HG02759 (cell line): ENCODE data around the gene U2AF1L4.

Experiments used
- ATAC-seq: cut with Tn5 transposase; IDR thresholded peaks from one replicate; pipeline ENCODE4 v1.9.1; 2021; ENCODE audit warnings: mild to moderate bottlenecking, moderate library complexity; ENCODE audit not compliant: unreplicated experiment

U2AF1L4 gene

DNA sequence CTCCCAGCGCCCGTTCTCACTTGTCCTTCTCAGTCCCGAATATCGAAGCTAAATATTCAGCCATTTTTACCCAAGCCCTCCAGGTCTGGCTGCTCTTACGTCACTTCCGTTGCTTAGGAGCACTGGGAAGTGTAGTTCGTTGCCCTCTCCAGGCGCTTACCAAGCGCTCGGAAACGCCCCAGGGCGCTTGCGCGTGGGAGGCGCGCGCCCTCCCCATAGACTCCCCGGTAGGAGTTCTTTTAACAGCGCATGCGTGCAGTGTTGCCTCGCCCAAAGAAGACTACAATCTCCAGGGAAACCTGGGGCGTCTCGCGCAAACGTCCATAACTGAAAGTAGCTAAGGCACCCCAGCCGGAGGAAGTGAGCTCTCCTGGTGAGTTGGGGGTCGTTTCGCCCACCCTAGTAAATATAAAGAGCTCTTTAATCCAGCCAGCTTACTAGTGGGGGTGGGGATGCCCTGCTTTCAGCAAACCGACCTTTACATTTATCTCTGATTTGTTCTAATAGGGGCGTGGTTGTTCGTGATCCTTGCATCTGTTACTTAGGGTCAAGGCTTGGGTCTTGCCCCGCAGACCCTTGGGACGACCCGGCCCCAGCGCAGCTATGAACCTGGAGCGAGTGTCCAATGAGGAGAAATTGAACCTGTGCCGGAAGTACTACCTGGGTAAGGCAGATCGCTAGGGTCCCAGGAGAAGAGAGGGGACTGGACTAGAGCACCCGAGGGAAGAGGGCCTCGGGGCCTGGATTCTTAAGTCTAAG, at the start of gene U2AF1L4, which contains the start of gene PSENEN:
Gene U2AF1L4, minus strand, starts transcription at position 91 of the 759 bp plus-strand sequence. Its CDS starts 27 bp downstream, at position 64.
Gene PSENEN, plus strand, starts transcription at position 324 of the 759 bp plus-strand sequence. Its CDS starts 280 bp downstream, at position 604.
- peak; percentile 47 for ATAC-seq

- no peak for ATAC-seq
Observed at GRCh38 chr19:35793381-35794165, 48.4 kb upstream of the U2AF1L4 start.

DNA sequence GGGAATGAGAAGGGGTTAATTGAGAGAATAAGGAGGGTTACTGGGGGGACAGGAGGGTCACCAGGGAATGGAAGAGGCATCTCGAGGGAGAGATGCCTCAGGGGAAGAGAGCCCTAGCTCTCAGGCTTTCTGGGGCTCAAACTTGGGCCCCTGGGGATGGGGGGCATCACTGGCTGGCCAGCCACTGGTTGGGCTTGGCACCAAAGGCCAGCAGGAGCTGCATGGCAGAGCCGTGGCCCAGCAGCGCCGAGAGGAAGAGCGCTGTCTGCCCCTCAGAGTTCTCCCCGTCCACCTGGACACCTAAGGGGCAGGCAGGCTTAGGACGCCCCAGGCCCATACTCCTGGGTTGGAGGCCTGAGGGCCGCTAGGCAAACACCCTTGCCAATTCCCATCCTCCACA, 47.7 kb upstream of the U2AF1L4 start:
- no peak for ATAC-seq

DNA sequence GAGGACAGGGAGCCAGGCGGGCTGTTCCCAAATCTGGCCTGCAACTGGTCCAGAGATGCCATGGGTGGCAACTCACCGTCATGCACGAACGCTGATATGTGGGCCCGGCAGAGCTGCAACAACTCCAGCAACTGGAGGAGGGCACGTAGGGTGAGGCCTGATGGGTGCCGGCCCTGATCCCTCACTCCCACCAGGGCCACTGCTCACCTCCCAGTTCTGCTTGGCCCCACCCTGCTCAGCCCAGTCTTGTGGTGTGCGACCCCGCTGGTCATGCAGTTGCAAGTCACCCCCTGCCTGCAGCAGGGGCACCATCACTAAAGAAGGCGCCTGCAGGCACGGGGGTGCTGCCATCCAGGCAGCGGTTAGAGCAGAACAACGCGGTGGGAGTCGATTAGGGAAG, 47.1 kb upstream of the U2AF1L4 start:
- ATAC-seq, result no peak

DNA sequence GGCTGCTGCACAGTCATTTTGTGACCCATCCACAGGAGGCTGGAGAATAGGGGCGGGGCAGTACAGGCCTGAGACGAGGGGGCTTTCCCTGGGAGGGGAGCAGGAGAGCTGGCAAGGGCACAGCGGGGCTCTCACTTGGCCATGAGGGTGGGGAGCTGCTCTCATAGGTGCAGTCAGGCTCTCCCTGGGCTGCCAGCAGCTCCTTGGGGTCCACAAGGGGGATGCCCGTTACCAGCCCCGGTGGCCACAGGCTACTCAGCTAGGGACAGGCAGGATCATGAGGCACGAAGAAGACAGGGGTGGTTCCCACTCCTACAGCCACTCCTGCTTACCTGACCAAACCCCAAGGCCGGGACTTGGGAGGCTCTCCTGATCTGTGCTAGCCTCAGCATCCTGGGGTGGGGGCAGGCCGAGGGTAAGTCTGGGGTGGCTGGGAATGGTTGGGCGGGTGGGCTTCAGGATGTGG, 46.6 kb upstream of the U2AF1L4 start:
- ATAC-seq, result no peak

GRCh38 chr19:35790981-35791813, 46.0 kb upstream of the U2AF1L4 start:
- no peak for ATAC-seq

- no peak for ATAC-seq
Observed at GRCh38 chr19:35789978-35790944, 45.0 kb upstream of the U2AF1L4 start.

DNA sequence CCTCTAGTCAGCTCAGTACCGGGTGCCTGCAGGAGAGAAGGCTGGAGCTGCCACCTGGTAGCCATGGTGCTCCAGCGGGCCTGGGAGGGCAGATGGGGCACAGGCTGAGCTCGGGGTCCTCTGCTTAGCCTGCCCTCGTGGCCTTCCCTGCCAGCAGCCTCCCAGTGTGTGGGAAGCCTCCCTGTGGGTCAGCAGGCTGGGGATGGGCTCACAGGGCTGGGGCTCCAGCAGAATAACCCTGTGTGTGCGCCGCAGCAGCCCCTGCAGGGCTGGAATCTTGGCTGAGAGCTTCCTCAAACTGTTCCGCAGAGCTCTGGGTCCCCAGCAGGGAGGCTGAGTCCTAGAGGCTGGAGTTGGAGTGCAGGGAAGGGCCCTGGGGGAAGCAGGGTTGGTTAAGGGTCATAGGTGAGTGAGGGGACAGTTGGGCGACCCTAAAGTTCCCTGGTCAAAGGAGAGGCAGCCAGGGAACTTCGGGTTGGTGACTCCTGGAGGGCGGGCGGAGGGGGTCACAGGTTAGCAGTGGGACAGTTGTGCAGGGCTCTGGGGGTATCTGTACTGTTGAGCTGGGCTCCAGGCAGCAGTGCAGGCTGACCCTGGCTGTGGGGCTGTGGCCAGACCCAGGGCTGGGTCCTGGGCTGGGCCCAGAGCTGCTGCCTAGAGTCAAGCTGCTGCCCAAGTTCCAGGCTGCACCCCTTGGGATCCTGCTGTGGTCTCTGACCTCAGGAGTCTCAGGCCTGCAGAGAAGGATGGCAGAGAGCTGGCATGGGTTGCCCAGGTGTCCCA, 44.2 kb upstream of the U2AF1L4 start:
- ATAC-seq, result no peak

DNA sequence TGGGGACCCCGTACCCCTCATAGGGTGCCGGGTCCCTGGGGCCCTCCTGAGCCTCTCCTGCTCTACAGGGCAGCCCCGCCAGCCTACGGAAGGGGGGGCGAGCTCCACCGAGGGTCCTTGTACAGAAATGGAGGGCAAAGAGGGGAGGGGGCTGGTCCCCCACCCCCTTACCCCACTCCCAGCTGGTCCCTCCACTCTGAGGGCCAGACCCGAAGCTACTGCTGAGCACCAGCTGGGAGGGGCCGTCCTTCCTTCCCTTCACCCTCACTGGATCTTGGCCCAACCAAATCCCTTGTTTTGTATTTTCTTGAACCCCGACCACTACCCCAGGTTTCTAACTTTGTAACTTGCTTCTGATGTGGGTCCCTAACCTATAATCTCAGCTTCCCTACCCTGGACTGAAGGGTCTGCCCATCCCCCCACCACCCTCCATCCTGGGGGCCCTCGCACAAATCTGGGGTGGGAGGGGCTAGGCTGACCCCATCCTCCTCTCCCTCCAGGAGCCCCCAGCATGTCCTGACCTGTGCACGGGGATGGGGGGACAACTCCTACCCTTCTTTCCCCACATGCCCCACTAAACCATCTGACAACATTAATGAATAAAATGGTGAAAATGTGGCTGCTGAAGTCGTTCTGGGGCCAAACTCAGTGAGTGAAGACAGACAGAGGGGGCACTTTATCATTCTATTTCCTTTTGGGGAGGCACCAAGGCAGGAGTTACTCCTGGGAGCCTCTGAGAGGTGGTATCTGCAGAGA, 43.2 kb upstream of the U2AF1L4 start:
- ATAC-seq, result no peak

DNA sequence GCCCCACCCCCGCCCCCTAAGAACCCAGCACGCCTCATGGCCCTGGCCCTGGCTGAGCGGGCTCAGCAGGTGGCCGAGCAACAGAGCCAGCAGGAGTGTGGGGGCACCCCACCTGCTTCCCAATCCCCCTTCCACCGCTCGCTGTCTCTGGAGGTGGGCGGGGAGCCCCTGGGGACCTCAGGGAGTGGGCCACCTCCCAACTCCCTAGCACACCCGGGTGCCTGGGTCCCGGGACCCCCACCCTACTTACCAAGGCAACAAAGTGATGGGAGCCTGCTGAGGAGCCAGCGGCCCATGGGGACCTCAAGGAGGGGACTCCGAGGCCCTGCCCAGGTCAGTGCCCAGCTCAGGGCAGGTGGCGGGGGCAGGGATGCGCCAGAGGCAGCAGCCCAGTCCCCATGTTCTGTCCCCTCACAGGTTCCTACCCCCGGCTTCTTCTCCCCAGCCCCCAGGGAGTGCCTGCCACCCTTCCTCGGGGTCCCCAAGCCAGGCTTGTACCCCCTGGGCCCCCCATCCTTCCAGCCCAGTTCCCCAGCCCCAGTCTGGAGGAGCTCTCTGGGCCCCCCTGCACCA, 42.1 kb upstream of the U2AF1L4 start:
- ATAC-seq, result no peak

DNA sequence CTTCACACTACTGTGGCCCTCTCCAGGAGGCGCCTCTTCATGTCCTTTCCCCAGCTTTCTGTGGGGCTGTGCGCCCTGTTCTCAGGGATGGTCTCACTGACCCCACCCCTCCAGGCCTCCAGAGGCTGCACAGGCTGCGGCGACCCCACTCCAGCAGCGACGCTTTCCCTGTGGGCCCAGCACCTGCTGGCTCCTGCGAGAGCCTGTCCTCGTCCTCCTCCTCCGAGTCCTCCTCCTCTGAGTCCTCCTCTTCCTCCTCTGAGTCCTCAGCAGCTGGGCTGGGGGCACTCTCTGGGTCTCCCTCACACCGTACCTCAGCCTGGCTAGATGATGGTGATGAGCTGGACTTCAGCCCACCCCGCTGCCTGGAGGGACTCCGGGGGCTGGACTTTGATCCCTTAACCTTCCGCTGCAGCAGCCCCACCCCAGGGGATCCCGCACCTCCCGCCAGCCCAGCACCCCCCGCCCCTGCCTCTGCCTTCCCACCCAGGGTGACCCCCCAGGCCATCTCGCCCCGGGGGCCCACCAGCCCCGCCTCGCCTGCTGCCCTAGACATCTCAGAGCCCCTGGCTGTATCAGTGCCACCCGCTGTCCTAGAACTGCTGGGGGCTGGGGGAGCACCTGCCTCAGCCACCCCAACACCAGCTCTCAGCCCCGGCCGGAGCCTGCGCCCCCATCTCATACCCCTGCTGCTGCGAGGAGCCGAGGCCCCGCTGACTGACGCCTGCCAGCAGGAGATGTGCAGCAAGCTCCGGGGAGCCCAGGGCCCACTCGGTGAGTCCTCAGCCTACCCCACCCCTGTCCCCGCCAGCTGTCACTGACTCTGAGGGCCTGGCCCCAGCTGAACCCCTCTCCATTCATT, 41.3 kb upstream of the U2AF1L4 start:
- ATAC-seq, result no peak

GRCh38 chr19:35785339-35785627, 40.1 kb upstream of the U2AF1L4 start:
- no peak for ATAC-seq

DNA sequence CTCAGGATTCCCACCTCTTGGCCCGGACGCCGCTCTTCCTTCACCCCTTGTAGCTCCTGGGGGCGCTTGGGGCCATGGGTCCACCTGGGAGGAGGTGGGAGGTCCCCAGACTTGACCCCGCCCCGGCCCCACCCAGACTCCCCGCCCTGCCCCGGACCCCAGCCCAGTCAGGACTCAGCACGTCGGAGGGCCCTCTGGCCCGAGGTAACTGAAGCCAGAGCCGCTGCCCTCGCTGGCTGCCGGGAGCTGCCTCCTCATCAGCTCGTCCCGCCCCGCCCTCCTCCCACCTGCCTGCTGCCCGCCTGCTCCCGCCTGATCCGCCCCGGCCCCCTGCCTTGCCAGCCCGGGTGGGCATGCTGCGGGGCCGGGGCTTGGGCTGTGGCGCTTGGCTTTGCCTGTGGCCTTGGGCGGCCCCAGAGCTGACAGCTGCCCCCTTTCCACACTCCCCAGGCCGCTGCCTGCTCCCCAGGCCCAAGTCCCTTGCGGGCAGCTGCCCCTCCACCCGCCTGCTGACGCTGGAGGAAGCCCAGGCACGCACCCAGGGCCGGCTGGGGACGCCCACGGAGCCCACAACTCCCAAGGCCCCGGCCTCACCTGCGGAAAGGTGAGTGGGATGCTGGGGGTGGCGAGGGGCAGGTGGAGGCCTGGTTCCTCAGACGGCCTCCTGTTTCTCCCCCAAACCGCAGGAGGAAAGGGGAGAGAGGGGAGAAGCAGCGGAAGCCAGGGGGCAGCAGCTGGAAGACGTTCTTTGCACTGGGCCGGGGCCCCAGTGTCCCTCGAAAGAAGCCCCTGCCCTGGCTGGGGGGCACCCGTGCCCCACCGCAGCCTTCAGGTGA, 39.5 kb upstream of the U2AF1L4 start:
- no peak for ATAC-seq

GRCh38 chr19:35783469-35784434, 38.5 kb upstream of the U2AF1L4 start:
- no peak for ATAC-seq

DNA sequence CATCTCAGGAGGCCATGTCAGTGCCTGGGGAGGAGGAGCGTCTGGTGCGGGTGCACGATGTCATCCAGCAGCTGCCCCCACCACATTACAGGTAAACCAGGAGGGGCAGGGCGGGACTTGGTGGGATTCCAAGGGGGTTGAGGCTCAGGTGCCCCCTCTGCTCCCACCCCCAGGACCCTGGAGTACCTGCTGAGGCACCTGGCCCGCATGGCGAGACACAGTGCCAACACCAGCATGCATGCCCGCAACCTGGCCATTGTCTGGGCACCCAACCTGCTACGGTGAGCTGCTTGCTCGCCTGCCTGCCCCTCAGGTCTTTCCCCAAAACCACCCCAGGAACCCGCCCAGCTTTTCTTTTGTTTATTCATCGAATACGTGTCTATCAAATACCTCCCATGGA, 37.4 kb upstream of the U2AF1L4 start:
- no peak for ATAC-seq
